GM12878 (cell line): ENCODE data around the gene PRCC.

Source experiments
- KLF5 ChIP-seq: fragments of 450-650 bp; IDR thresholded peaks from 2 replicates; pipeline ENCODE4 v1.6.1; 2014; ENCODE audit warnings: mild to moderate bottlenecking; ENCODE audit not compliant: partially characterized antibody
- RELA ChIP-seq: fragments of 450-650 bp; IDR thresholded peaks from 2 replicates; pipeline ENCODE4 v1.8.0; 2014; ENCODE audit warnings: borderline replicate concordance; ENCODE audit not compliant: partially characterized antibody

DNA sequence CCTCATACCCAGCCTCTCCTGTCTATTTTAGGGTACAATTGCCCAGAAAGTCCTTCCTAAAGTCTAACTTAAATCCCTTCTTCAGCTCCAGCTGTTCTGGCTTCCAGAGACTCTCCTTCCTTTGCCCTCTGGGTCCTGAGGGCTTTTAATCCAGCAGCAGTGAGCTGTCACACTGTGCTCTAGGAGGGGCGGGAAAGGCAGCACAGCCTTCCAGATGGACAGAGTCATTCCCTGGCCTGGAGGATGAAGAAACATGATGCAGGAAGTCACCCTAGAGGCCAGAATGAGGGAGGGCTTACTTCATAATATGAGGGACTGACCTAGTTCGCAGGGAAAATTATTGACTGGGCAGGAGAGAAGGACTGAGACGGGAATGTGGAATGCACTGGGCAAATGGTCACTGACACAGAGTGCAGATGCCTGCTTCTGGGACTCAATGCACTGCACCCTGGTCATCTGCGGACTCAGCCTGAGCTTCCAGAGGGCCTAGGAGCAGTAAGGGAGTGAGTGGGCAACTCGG is 48.0 kb downstream of the PRCC start:
- no peak for TF ChIP-seq KLF5
- TF ChIP-seq RELA, result no peak
